ENCODE data around the gene AP5S1. TPM values are rescaled to one million over a fixed set of nuclear protein-coding genes. Genes with fewer than 3 reads are reported as not detected.

The AP5S1 gene
- total and polyA plus RNA-seq, 2 experiments from 2014 or later = 7.6 to 22.9 TPM

DNA sequence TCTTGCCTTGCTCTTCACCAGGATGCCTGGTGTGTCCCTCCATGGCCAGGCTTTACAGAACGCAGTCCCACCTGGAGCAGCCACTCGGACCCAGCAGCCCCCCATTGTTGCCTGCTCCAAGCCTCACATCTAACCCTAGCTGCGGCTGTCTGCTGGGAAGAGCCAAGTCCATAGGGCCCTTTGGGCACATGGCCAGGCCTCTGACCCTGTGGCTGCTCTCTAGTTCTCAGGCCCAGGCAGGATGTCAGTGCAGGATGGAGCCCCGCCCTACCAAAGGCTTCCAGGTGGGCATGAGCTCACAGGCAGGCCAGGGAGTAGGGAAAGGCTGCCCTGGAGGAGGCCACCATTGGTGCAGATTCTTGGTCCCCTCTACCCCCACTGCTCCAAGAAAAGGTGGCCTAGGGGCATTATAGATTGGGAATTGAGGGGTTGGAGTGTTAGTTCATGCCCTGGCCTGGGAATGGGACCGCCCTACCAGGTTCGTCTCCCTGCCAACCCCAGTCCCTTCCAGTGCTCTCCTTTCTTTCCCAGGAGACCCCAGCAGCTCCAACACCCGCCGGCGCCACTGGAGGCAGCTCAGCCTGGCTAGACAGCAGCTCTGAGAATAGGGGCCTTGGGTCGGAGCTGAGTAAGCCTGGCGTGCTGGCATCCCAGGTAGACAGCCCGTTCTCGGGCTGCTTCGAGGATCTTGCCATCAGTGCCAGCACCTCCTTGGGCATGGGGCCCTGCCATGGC lies 45.0 kb downstream of the AP5S1 start:
- Histone ChIP-seq H3K36me3 (peaks cover 38% of the 10 kb centered on the region), H3K27ac (no peak overlapping the region)
- TF ChIP-seq, protein P1, sequence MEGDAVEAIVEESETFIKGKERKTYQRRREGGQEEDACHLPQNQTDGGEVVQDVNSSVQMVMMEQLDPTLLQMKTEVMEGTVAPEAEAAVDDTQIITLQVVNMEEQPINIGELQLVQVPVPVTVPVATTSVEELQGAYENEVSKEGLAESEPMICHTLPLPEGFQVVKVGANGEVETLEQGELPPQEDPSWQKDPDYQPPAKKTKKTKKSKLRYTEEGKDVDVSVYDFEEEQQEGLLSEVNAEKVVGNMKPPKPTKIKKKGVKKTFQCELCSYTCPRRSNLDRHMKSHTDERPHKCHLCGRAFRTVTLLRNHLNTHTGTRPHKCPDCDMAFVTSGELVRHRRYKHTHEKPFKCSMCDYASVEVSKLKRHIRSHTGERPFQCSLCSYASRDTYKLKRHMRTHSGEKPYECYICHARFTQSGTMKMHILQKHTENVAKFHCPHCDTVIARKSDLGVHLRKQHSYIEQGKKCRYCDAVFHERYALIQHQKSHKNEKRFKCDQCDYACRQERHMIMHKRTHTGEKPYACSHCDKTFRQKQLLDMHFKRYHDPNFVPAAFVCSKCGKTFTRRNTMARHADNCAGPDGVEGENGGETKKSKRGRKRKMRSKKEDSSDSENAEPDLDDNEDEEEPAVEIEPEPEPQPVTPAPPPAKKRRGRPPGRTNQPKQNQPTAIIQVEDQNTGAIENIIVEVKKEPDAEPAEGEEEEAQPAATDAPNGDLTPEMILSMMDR (IDR thresholded peaks at IDR 0.05; ENCODE audit: low read depth, low read length) = no peak

GRCh38 chr20:3865887-3866407 lies 45.6 kb downstream of the AP5S1 start:
- Histone ChIP-seq H3K4me3 (no peak overlapping the region), H3K4me1 (ENCODE audit: low read depth) (no peaks in the 10 kb centered on the region), H3K27ac (no peak overlapping the region), H3K36me3 (peaks cover 38% of the 10 kb centered on the region), H3K9me3 (ENCODE audit: low read depth) (no peaks in the 10 kb centered on the region), H3K27me3 (no peaks in the 10 kb centered on the region)
- DNase-seq (ENCODE audit: low read depth in 1 of 2, low spot score in 1 of 2) = no peak
- TF ChIP-seq, protein P1 (IDR thresholded peaks at IDR 0.05; ENCODE audit: low read depth, low read length) = no peak

More for the DNA sequence above, 45.0 kb downstream of the AP5S1 start:
- Histone ChIP-seq H3K9me3 (ENCODE audit: low read depth) (no peaks in the 10 kb centered on the region), H3K27me3 (no peaks in the 10 kb centered on the region), H3K4me1 (ENCODE audit: low read depth) (no peaks in the 10 kb centered on the region), H3K4me3 (no peak overlapping the region)
- no peak for DNase-seq (ENCODE audit: low read depth in 1 of 2, low spot score in 1 of 2)

GRCh38 chr20:3866464-3866863 lies 46.1 kb downstream of the AP5S1 start:
- DNase-seq (ENCODE audit: low read depth in 1 of 2, low spot score in 1 of 2) = no peak
- no peaks in the 10 kb centered on the region for H3K4me1 ChIP-seq (ENCODE audit: low read depth)
- no peak overlapping the region for H3K4me3 ChIP-seq
- H3K27ac ChIP-seq = no peak overlapping the region
- H3K36me3 ChIP-seq = peaks cover 36% of the 10 kb centered on the region
- TF ChIP-seq, protein P1 (IDR thresholded peaks at IDR 0.05; ENCODE audit: low read depth, low read length) = no peak
- H3K27me3 ChIP-seq = no peaks in the 10 kb centered on the region
- H3K9me3 ChIP-seq (ENCODE audit: low read depth) = no peaks in the 10 kb centered on the region

DNA sequence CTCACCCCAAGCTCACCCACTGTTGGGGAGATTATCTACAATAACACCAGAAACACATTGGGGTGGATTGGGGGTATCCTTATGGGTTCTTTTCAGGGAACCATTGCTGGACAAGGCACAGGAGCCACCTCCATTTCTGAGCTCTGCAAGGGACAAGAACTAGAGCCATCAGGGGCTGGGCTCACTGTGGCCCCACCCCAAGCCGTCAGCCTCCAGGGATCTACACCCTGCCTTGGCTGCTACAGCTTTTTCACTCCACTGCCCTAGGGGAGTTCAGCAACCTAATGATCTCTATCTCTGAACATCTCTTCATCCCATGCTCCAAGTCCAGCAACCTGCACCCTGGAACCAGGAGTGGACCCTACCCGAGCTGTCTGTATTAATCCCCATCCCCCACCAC lies 47.5 kb downstream of the AP5S1 start:
- Histone ChIP-seq H3K4me1 (ENCODE audit: low read depth) (no peaks in the 10 kb centered on the region), H3K4me3 (no peak overlapping the region), H3K9me3 (ENCODE audit: low read depth) (no peaks in the 10 kb centered on the region), H3K36me3 (peaks cover 25% of the 10 kb centered on the region), H3K27ac (no peak overlapping the region), H3K27me3 (no peaks in the 10 kb centered on the region)
- DNase-seq (ENCODE audit: low read depth in 1 of 2, low spot score in 1 of 2) = no peak
- TF ChIP-seq, protein P1 (IDR thresholded peaks at IDR 0.05; ENCODE audit: low read depth, low read length) = no peak

DNA sequence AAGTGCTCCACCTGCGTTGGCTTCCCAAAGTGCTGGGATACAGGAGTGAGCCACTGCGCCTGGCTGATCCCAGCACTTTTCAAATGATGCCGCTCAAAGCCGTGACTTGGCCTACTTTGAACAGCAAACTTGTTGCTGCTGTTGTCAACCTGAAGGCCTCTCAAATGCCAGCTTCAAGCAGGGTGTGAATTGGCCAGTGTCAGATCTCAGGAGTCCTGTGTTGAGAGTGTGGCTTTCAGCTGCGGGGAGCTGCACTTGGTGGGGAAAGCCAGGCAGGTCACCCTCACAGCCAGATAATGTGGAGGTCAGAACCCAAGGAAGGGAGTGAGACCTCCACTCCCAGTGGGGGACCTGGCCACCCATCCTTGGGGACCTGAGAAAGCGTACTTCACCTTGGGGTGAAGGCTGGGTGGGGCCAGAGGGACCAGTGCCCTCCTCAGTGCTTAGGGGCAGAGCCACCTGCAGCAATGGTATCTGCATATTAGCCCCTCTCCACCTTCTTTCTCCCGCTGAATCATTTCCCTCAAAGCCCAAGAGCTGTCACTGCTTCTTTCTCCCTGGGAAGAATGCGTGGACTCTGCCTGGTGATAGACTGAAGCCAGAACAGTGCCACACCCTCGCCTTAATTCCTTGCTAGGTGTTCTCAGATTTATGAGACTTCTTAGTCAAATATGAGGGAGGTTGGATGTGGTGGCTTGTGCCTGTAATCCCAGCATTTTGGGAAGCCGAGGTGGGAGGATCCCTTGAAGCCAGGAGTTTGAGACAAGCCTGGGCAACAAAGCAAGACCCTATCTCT lies 49.7 kb downstream of the AP5S1 start:
- Histone ChIP-seq H3K36me3 (peaks cover 7% of the 10 kb centered on the region), H3K9me3 (ENCODE audit: low read depth) (no peaks in the 10 kb centered on the region), H3K4me1 (ENCODE audit: low read depth) (no peaks in the 10 kb centered on the region), H3K27me3 (no peaks in the 10 kb centered on the region), H3K4me3 (no peak overlapping the region), H3K27ac (peak overlapping the region; percentile 48)
- TF ChIP-seq, protein P1 (IDR thresholded peaks at IDR 0.05; ENCODE audit: low read depth, low read length) = no peak
- DNase-seq (ENCODE audit: low read depth in 1 of 2, low spot score in 1 of 2) = no peak
